ENCODE results near the gene ASXL1. TPM values are rescaled to one million over a fixed set of nuclear protein-coding genes. Genes with fewer than 3 reads are reported as not detected.

ASXL1 gene
- polyA plus RNA-seq, 1 experiment, result 40.8 TPM

DNA sequence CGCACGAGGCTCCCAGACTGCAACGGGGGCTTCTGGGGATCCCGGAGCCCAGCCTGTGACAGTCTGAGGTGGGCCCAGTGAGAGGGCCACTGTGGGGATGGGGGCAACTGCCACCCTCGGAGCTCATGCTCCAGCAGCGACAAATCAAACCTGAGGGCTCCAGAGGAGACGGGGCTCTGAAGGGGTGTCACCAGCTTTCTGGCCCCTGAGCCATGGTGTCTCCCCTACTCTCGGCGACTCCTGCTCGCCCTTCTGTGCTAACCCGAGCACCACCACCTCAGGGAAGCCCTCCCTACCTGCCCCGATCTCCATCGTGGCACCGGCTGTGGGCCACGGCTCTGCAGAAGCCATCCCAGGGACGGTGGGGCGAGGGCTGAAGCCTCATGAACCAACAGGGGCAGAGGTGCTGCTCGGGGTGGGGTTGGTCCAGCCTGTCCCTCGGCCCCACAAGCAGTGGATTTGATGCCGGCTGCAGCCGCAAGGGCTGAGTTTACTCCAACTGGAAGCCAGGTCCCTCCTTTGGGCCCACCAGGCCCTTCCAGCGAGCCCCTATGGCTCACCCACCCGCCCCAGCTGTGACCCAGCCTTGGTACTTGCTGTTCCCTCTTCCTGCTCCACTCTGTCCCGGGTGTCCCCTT is 102.7 kb downstream of the ASXL1 start:
- Histone ChIP-seq H3K27me3 (ENCODE audit: control insufficient read depth, insufficient read depth, low read length) (no peaks in the 10 kb centered on the region), H3K36me3 (ENCODE audit: control insufficient read depth, insufficient read depth, low read length) (peaks cover 10% of the 10 kb centered on the region), H3K4me3 (ENCODE audit: low read depth, low read length) (no peak overlapping the region)
- DNase-seq (ENCODE audit: low read depth), result no peak
- TF ChIP-seq, protein P1, sequence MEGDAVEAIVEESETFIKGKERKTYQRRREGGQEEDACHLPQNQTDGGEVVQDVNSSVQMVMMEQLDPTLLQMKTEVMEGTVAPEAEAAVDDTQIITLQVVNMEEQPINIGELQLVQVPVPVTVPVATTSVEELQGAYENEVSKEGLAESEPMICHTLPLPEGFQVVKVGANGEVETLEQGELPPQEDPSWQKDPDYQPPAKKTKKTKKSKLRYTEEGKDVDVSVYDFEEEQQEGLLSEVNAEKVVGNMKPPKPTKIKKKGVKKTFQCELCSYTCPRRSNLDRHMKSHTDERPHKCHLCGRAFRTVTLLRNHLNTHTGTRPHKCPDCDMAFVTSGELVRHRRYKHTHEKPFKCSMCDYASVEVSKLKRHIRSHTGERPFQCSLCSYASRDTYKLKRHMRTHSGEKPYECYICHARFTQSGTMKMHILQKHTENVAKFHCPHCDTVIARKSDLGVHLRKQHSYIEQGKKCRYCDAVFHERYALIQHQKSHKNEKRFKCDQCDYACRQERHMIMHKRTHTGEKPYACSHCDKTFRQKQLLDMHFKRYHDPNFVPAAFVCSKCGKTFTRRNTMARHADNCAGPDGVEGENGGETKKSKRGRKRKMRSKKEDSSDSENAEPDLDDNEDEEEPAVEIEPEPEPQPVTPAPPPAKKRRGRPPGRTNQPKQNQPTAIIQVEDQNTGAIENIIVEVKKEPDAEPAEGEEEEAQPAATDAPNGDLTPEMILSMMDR (IDR thresholded peaks at IDR 0.05; ENCODE audit: insufficient read depth, low read depth, low read length), result no peak
- ChIA-PET POLR2A (no interaction called here), CTCF (no interaction called here)

DNA sequence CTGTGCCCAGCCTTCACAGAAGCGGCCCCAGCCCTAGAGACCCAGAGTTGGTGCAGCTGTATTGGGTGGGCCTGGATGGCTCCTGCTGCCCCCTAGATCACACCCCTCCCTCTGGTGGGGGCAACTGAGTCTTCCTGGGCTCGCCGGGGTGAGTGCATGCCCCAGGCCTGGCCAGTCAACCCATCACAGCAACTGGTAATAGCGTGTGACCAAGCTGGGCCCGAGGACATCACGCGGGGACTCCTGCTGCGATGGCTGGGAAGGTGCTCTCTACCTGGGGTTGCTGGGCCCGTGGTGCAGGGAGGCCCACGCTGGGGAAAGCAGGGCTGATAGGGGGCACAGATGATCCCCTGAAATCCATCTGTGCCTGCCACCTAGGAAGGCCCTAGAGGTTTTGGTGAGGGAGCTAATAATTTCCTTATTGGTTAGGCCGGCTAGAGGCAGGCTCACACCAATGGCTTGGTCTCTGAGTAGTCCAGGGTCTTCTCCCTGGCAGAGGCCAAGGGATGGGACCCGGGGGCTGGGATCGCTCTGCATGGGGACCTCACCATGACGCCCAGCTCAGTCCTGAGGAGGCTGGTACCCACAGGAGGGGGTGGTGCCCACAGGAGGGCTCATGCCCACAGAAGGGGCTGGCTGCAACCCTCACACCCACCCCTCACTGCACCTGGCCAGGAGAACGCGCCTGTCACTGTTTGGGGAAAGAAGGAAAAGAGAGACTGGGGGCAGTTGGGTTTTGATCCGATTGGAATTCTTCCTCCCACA is 103.9 kb downstream of the ASXL1 start:
- H3K36me3 ChIP-seq (ENCODE audit: control insufficient read depth, insufficient read depth, low read length), result peaks cover 8% of the 10 kb centered on the region
- TF ChIP-seq, protein P1 (IDR thresholded peaks at IDR 0.05; ENCODE audit: insufficient read depth, low read depth, low read length), result no peak
- ChIA-PET POLR2A (no interaction called here), CTCF (interaction anchor here (0.9 kb wide), 1 partner anchor 190 kb away, joined by 4 read pairs; no protein-coding TSS in a partner anchor)
- no peaks in the 10 kb centered on the region for H3K27me3 ChIP-seq (ENCODE audit: control insufficient read depth, insufficient read depth, low read length)
- H3K4me3 ChIP-seq (ENCODE audit: low read depth, low read length), result no peak overlapping the region
- DNase-seq (ENCODE audit: low read depth), result no peak

DNA sequence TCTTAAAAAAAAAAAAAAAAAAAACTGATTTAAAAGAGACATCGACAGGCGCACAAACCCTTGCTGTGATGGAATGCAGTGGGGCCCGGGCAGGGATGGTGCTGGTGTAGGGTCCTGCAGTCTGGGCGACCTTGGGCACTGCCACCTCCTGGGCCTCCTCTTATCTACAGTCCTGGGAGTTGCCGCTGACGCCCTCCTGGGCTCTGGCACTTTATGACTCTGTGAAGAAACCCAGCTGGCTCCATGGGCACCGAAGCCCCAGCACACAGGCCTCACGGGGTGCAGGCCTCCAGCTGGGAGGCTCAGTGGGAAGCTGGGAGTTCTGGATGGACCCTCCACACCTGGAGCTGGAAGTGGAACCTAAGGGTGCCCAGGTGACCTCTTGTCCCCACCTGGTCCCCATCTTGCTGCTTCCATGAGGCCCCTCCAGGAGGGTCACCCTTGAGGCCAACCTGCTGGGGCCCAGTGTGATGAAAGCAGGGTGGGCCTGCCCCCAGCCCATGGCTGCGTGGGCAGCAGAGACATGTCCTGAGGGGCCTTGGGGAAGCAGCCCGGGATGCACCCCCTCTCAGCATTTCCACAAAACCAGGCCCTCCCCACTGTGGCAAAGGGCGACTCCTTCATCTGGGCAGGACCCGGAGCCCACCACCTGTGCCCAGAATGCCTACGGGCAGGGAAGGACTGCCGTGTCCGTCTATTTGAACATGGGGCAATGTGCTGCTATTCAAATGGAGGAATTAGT is 104.9 kb downstream of the ASXL1 start:
- ChIA-PET POLR2A (no interaction called here), CTCF (interaction anchor here (0.9 kb wide), 1 partner anchor 189 kb away, joined by 4 read pairs; no protein-coding TSS in a partner anchor)
- TF ChIP-seq, protein P1 (IDR thresholded peaks at IDR 0.05; ENCODE audit: insufficient read depth, low read depth, low read length), result no peak
- peaks cover 8% of the 10 kb centered on the region for H3K36me3 ChIP-seq (ENCODE audit: control insufficient read depth, insufficient read depth, low read length)
- no peak for DNase-seq (ENCODE audit: low read depth)
- H3K27me3 ChIP-seq (ENCODE audit: control insufficient read depth, insufficient read depth, low read length), result no peaks in the 10 kb centered on the region
- H3K4me3 ChIP-seq (ENCODE audit: low read depth, low read length), result no peak overlapping the region

DNA sequence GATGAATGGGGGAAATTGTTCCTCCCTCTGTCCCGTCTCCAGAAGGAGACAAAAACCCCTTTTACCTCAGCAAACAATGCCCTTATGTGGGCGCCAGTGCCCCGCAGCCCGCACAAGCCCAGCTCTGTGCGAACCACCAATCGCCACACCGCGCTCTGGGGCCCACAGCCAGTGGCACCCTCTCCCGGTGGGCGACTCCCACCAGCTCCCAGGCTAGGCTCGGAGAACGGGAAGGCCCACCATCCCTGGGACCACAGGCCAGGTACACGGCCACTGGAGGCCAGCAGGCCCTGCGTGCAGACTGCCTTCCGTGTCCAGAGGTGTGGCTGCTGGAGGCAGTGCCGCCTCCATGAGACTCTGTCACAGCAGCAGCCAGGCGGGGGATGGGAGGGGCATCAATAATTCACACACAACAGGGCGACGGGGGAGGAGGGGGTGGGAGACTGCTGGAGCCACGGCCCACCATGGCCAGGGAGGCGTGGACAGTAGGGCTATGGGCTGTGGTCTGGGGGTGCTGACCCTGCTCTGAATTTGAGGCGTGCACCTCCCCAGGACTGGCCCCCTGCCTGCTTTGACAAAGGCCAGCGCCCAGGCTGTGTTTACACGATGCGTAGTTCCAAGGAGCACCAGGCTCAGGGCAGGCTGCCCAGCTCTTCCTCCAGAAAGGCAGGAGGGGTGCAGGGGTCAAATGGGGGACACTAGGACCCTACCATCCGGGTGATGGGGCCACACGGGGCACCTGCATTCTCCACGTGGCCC is 105.7 kb downstream of the ASXL1 start:
- Histone ChIP-seq H3K36me3 (ENCODE audit: control insufficient read depth, insufficient read depth, low read length) (peaks cover 9% of the 10 kb centered on the region), H3K27me3 (ENCODE audit: control insufficient read depth, insufficient read depth, low read length) (no peaks in the 10 kb centered on the region), H3K4me3 (ENCODE audit: low read depth, low read length) (no peak overlapping the region)
- DNase-seq (ENCODE audit: low read depth), result no peak
- CTCF ChIA-PET, result no interaction called here
- TF ChIP-seq, protein P1 (IDR thresholded peaks at IDR 0.05; ENCODE audit: insufficient read depth, low read depth, low read length), result no peak
- POLR2A ChIA-PET, result no interaction called here
